ENCODE results near the gene NEK8. TPM values are rescaled to one million over a fixed set of nuclear protein-coding genes. Genes with fewer than 3 reads are reported as not detected.

The NEK8 gene
- total and polyA plus RNA-seq, 9 of the 15 experiments (the other 6 are each of a cell fraction or from before 2014, with no cell fraction given) = 0.98 to 16.6 (median 4.6) TPM

DNA sequence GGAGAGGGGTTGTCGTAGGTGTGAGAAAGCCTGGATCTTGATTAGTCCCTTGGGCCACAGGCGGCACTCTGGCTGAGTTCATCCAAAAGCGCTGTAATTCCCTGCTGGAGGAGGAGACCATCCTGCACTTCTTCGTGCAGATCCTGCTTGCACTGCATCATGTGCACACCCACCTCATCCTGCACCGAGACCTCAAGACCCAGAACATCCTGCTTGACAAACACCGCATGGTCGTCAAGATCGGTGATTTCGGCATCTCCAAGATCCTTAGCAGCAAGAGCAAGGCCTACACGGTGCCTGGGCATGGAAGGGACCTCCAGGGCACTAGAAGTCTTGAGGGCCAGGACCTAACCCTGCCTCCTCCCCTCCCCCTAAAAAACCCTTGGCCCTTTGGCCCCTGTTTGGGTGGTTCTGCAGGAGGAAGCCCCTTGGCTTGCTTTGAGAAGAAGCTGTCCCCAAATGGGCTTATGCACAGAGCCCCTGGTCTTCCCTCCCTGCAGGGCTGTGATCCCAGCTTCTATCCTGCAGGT lies 6.2 kb downstream of the NEK8 start (continued):
- TF ChIP-seq MGA (IDR thresholded peaks at IDR 0.05) (0 out of 2 replicates have a peak, but pooled peaks have one; percentile 36), WHSC1 (IDR thresholded peaks at IDR 0.05; ENCODE audit: low read length) (peak; percentile 53), NCOA2 (IDR thresholded peaks at IDR 0.05; ENCODE audit: partially characterized antibody in 2 of 2) (no peak)
- TF ChIP-seq, protein P1, sequence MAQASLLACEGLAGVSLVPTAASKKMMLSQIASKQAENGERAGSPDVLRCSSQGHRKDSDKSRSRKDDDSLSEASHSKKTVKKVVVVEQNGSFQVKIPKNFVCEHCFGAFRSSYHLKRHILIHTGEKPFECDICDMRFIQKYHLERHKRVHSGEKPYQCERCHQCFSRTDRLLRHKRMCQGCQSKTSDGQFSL (CRISPR knock-in tag; IDR thresholded peaks at IDR 0.05) = no peak
- TF ChIP-seq, protein P1 (tag; IDR thresholded peaks at IDR 0.05) = no peak

Data from K562 (cell line).